ENCODE measurements around the gene CELSR1.

Gene CELSR1

DNA sequence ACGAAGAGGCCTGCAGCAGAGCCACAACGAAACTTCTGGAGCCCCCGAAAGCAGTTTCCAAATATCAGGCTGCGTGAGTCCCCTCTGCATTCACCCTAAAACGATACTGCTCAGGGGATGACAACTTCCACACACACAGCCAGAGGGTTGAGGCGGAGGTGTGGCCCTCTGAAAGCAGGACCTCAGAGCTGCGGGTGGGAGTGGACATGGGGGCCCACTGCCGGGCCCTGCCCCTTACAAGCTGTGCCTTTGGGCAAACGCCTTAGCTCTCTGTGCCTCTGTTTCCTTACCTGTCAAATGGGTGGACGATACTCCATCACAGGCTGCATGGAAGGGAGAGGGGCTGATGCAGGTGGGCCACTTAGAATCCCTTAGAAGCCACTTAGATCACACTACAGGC is 148.8 kb downstream of the CELSR1 start:
- Histone ChIP-seq H3K27ac (ENCODE audit: insufficient read depth, low read depth, low read length, poor library complexity, severe bottlenecking) (no peak overlapping the region), H3K27me3 (ENCODE audit: control insufficient read depth, insufficient read depth, low read length, poor library complexity, severe bottlenecking) (no peaks in the 10 kb centered on the region), H3K36me3 (ENCODE audit: control insufficient read depth, insufficient read depth, low read length) (no peaks in the 10 kb centered on the region), H3K4me3 (ENCODE audit: insufficient read depth, low read depth, low read length) (no peak overlapping the region), H3K9me3 (ENCODE audit: control insufficient read depth, low read length) (no peaks in the 10 kb centered on the region), H3K4me1 (ENCODE audit: control insufficient read depth, insufficient read depth, low read length) (no peaks in the 10 kb centered on the region)
- 95 to 96% methylated on average over 10 of the region's 10 CpGs for WGBS, 2 experiments

DNA sequence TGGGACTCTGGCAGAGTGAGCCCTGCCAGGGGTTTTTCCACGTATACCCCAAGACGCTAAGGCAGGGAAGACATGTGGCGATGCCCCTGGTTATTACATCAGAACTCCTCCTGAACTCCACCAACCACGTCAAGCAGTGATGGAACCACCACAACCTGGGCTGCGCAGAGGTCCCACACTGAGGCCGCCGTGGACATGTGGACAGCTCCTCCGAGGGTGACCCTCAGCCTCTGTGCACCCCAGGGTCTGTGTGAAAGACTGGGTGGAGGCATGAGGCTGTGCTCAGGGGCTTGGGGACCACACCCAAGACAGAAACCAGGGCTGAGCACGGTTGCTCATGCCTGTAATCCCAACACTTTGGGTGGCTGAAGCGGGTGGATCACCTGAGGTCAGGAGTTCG is 149.7 kb downstream of the CELSR1 start:
- WGBS, 2 experiments, result 95 to 96% methylated on average over 11 of the region's 11 CpGs
- Histone ChIP-seq H3K27ac (ENCODE audit: insufficient read depth, low read depth, low read length, poor library complexity, severe bottlenecking) (no peak overlapping the region), H3K9me3 (ENCODE audit: control insufficient read depth, low read length) (no peaks in the 10 kb centered on the region), H3K4me3 (ENCODE audit: insufficient read depth, low read depth, low read length) (no peak overlapping the region), H3K27me3 (ENCODE audit: control insufficient read depth, insufficient read depth, low read length, poor library complexity, severe bottlenecking) (no peaks in the 10 kb centered on the region), H3K4me1 (ENCODE audit: control insufficient read depth, insufficient read depth, low read length) (no peaks in the 10 kb centered on the region), H3K36me3 (ENCODE audit: control insufficient read depth, insufficient read depth, low read length) (peaks cover 4% of the 10 kb centered on the region)

DNA sequence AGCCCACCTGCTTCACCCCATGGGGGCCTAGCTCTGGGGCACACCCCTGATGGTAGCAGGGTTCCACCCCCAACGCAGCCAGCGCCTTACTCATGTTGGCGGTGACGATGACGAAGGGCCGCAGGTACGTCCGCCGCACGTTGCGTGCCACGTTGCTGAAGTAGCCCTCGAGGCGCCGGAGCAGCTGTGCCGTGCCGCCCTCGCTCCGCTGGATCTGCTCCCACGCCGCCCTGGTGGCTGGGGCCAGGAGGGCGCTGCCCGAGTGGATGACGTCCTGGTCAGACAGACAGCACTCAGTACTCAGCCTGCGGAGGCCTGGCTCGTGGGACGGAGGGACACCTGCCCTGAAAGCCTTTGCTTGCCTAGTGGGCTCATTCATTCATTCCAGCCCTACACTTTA is 151.1 kb downstream of the CELSR1 start:
- Histone ChIP-seq H3K9me3 (ENCODE audit: control insufficient read depth, low read length) (no peaks in the 10 kb centered on the region), H3K27ac (ENCODE audit: insufficient read depth, low read depth, low read length, poor library complexity, severe bottlenecking) (no peak overlapping the region), H3K27me3 (ENCODE audit: control insufficient read depth, insufficient read depth, low read length, poor library complexity, severe bottlenecking) (no peaks in the 10 kb centered on the region), H3K36me3 (ENCODE audit: control insufficient read depth, insufficient read depth, low read length) (peaks cover 4% of the 10 kb centered on the region), H3K4me3 (ENCODE audit: insufficient read depth, low read depth, low read length) (no peak overlapping the region), H3K4me1 (ENCODE audit: control insufficient read depth, insufficient read depth, low read length) (no peaks in the 10 kb centered on the region)
- 95 to 97% methylated on average over 27 of the region's 27 CpGs for WGBS, 2 experiments

- Histone ChIP-seq H3K9me3 (ENCODE audit: control insufficient read depth, low read length) (no peaks in the 10 kb centered on the region), H3K36me3 (ENCODE audit: control insufficient read depth, insufficient read depth, low read length) (peaks cover 4% of the 10 kb centered on the region), H3K27ac (ENCODE audit: insufficient read depth, low read depth, low read length, poor library complexity, severe bottlenecking) (no peak overlapping the region), H3K4me1 (ENCODE audit: control insufficient read depth, insufficient read depth, low read length) (peaks cover 28% of the 10 kb centered on the region), H3K27me3 (ENCODE audit: control insufficient read depth, insufficient read depth, low read length, poor library complexity, severe bottlenecking) (no peaks in the 10 kb centered on the region), H3K4me3 (ENCODE audit: insufficient read depth, low read depth, low read length) (no peak overlapping the region)
- 88 to 90% methylated on average over 15 of the region's 15 CpGs for WGBS, 2 experiments
These were observed 154.9 kb downstream of the CELSR1 start for GRCh38 chr22:46382524-46382923.

- H3K36me3 ChIP-seq (ENCODE audit: control insufficient read depth, insufficient read depth, low read length), result peaks cover 6% of the 10 kb centered on the region
- no peaks in the 10 kb centered on the region for H3K27me3 ChIP-seq (ENCODE audit: control insufficient read depth, insufficient read depth, low read length, poor library complexity, severe bottlenecking)
- H3K27ac ChIP-seq (ENCODE audit: insufficient read depth, low read depth, low read length, poor library complexity, severe bottlenecking), result no peak overlapping the region
- H3K4me3 ChIP-seq (ENCODE audit: insufficient read depth, low read depth, low read length), result no peak overlapping the region
- no peaks in the 10 kb centered on the region for H3K9me3 ChIP-seq (ENCODE audit: control insufficient read depth, low read length)
- WGBS, 2 experiments, result 95 to 96% methylated on average over 27 of the region's 27 CpGs
- H3K4me1 ChIP-seq (ENCODE audit: control insufficient read depth, insufficient read depth, low read length), result peaks cover 36% of the 10 kb centered on the region
These were observed 155.7 kb downstream of the CELSR1 start for GRCh38 chr22:46381731-46382130.

DNA sequence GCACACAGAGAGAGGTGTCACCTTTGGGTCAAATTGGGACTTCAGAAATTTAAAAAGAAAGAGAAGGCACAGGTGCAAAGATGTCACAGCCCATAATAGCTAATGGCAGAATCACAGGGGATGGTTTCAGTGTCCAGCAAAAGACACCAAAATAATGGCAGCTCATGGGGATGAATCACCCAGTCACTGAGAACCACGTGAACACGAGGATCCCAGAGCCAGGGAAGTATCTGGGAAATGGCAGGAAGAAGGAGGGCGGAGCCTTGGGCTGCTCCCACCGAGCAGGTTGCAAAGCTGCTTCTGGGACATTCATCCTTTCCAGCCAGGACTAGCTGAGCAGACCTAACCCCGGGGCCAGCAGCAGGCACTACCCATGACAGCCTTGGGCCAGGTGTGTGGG is 156.3 kb downstream of the CELSR1 start:
- 69 to 71% methylated on average over 5 of the region's 5 CpGs for WGBS, 2 experiments
- peaks cover 12% of the 10 kb centered on the region for H3K36me3 ChIP-seq (ENCODE audit: control insufficient read depth, insufficient read depth, low read length)
- no peaks in the 10 kb centered on the region for H3K27me3 ChIP-seq (ENCODE audit: control insufficient read depth, insufficient read depth, low read length, poor library complexity, severe bottlenecking)
- no peak overlapping the region for H3K27ac ChIP-seq (ENCODE audit: insufficient read depth, low read depth, low read length, poor library complexity, severe bottlenecking)
- H3K9me3 ChIP-seq (ENCODE audit: control insufficient read depth, low read length), result no peaks in the 10 kb centered on the region
- H3K4me1 ChIP-seq (ENCODE audit: control insufficient read depth, insufficient read depth, low read length), result peaks cover 36% of the 10 kb centered on the region
- no peak overlapping the region for H3K4me3 ChIP-seq (ENCODE audit: insufficient read depth, low read depth, low read length)

GRCh38 chr22:46380581-46380980 is 156.8 kb downstream of the CELSR1 start:
- Histone ChIP-seq H3K36me3 (ENCODE audit: control insufficient read depth, insufficient read depth, low read length) (peaks cover 17% of the 10 kb centered on the region), H3K27me3 (ENCODE audit: control insufficient read depth, insufficient read depth, low read length, poor library complexity, severe bottlenecking) (no peaks in the 10 kb centered on the region), H3K4me3 (ENCODE audit: insufficient read depth, low read depth, low read length) (no peak overlapping the region), H3K27ac (ENCODE audit: insufficient read depth, low read depth, low read length, poor library complexity, severe bottlenecking) (no peak overlapping the region), H3K4me1 (ENCODE audit: control insufficient read depth, insufficient read depth, low read length) (peaks cover 36% of the 10 kb centered on the region), H3K9me3 (ENCODE audit: control insufficient read depth, low read length) (no peaks in the 10 kb centered on the region)
- WGBS, 2 experiments, result 96 to 97% methylated on average over 17 of the region's 17 CpGs

DNA sequence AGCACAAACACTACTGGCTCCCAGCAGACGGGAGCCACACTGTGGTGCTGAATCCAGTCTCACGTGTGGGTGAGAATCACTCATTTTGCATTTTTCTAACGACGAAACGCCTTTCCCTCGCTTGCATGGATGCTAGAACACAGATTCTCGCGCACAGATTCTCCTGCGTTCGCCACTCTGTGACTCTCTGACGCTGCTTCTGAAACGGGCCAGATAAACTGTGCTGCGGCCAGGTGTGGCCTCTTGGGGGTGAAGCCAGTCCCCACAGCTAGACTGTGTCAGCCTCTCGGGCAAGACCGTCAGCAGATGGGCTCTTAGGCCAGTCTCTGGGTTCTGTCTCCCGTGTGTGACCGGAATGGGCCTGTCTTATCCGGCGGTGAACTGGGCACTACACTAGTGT is 157.4 kb downstream of the CELSR1 start:
- no peaks in the 10 kb centered on the region for H3K9me3 ChIP-seq (ENCODE audit: control insufficient read depth, low read length)
- H3K27ac ChIP-seq (ENCODE audit: insufficient read depth, low read depth, low read length, poor library complexity, severe bottlenecking), result no peak overlapping the region
- peaks cover 36% of the 10 kb centered on the region for H3K4me1 ChIP-seq (ENCODE audit: control insufficient read depth, insufficient read depth, low read length)
- H3K27me3 ChIP-seq (ENCODE audit: control insufficient read depth, insufficient read depth, low read length, poor library complexity, severe bottlenecking), result no peaks in the 10 kb centered on the region
- WGBS, 2 experiments, result 92 to 94% methylated on average over 19 of the region's 19 CpGs
- H3K4me3 ChIP-seq (ENCODE audit: insufficient read depth, low read depth, low read length), result no peak overlapping the region
- H3K36me3 ChIP-seq (ENCODE audit: control insufficient read depth, insufficient read depth, low read length), result peaks cover 19% of the 10 kb centered on the region

DNA sequence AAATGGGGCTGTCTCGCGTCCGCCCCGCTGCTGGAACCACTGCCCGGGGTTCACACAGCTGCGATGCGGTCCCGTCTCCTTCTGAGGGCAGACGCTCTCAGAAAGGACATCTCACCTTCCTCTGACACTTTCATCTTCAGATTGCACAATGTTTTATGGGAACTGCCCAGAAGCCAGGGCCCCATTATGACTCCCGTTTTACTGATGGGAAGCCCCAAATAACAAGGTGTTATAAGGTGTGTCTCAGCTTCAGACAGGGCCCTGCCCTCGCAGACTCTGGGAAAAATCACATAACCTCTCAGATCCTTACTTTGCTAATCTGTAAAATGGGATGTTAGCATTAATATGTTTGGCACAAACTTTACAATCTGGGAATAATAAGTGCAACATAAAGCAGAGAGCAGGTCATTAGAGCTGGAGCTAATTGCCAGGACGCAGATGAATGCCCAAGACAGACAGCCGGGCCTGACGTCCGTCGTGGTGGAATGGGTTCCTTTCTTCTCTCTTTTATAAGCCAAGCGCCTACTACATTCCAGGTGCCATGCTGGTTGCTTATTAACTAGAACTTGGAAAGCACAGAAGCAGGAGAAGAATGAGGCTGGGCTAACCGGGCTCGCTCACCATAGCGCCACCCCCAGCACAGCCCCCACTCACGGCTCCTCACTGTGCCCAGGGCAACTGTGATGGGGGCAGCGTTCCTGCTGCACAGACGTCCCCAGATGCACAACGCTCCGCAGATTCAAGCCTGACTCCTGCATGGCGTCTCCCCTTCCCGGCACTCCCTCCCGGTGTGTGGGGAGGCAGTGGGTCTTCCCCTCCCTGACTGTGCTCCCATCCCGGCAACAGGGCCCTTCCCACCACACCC is 158.1 kb downstream of the CELSR1 start:
- peaks cover 22% of the 10 kb centered on the region for H3K36me3 ChIP-seq (ENCODE audit: control insufficient read depth, insufficient read depth, low read length)
- no peak overlapping the region for H3K27ac ChIP-seq (ENCODE audit: insufficient read depth, low read depth, low read length, poor library complexity, severe bottlenecking)
- 84 to 88% methylated on average over 29 of the region's 29 CpGs for WGBS, 2 experiments

GRCh38 chr22:46378426-46379065 is 158.9 kb downstream of the CELSR1 start:
- Histone ChIP-seq H3K4me1 (ENCODE audit: control insufficient read depth, insufficient read depth, low read length) (peaks cover 36% of the 10 kb centered on the region), H3K9me3 (ENCODE audit: control insufficient read depth, low read length) (no peaks in the 10 kb centered on the region), H3K4me3 (ENCODE audit: insufficient read depth, low read depth, low read length) (no peak overlapping the region), H3K27me3 (ENCODE audit: control insufficient read depth, insufficient read depth, low read length, poor library complexity, severe bottlenecking) (no peaks in the 10 kb centered on the region), H3K36me3 (ENCODE audit: control insufficient read depth, insufficient read depth, low read length) (peaks cover 22% of the 10 kb centered on the region), H3K27ac (ENCODE audit: insufficient read depth, low read depth, low read length, poor library complexity, severe bottlenecking) (peak overlapping the region; percentile 95)
- 50 to 51% methylated on average over 22 of the region's 22 CpGs for WGBS, 2 experiments

More for the DNA sequence above, 158.1 kb downstream of the CELSR1 start:
- Histone ChIP-seq H3K4me1 (ENCODE audit: control insufficient read depth, insufficient read depth, low read length) (peaks cover 36% of the 10 kb centered on the region), H3K4me3 (ENCODE audit: insufficient read depth, low read depth, low read length) (no peak overlapping the region), H3K27me3 (ENCODE audit: control insufficient read depth, insufficient read depth, low read length, poor library complexity, severe bottlenecking) (no peaks in the 10 kb centered on the region), H3K9me3 (ENCODE audit: control insufficient read depth, low read length) (no peaks in the 10 kb centered on the region)
